Measurements from ENCODE around the gene PEMT. TPM values are rescaled to one million over a fixed set of nuclear protein-coding genes. Genes with fewer than 3 reads are reported as not detected.
"Not testable (repeated sequence)": the region's sequence is repeated elsewhere in the genome, so short reads cannot be mapped to it uniquely, and the experiment has no call there.

The PEMT gene
- polyA plus RNA-seq, 3 donors = 25.2 to 33.8 (median 28.0) TPM

DNA sequence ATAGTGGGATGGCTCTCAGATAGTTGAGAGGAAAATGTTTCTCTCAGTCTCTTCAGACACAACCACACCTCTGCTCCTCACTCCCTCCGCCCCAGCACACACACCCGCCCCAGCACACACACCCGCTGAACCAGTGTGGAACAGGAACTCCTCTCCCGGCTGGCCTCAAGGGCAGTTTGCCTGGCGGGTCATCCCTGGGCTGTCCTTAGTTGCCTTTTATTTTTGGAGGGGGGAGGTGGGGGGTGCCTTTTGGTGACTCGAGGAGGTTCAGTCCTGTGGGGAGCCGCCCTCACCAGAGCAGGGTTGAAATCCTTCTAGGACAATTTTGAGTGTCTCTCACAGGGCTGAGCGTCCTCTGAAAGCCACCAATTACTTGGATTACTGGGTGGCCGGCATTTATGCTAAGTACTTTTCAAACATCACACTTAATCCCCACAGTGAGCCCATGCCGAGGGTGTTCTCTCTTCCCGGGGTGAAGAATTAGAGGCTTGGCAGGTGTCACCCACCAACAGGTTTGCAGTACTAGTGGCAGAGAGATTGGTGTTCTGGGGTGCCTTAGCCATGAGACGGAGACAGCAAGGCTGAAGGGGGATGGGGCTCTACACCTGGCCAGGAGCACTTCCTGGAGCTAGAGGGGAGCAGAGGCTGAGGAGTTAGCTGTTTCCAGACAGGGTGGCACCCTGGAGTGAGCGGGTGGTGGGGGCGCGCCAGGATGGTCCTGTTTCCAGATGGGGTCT is 98.1 kb downstream of the PEMT start:
- no peak for DNase-seq (ENCODE audit: low read depth in 3 of 3, low spot score in 2 of 3)

DNA sequence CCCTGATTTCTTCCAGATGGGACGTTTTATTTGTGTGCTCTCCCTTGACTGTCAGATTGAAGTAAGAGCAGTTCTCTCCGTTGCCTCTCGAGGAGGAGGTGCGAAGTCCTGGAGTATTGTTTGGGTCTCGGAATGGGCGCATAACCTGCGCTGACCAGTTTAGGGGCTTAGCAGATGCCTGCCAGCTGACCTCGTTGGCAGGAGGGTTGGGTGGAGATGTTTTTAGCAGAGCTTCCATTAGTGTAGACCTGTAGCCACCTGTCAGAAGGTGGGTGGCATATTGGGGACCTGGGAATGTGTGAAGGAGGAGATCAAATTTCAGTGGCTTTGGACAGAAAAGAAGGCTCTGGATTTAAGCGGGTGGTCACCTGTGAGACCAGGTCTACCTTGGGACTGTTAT is 98.9 kb downstream of the PEMT start:
- no peak for DNase-seq (ENCODE audit: low read depth in 3 of 3, low spot score in 2 of 3)

DNA sequence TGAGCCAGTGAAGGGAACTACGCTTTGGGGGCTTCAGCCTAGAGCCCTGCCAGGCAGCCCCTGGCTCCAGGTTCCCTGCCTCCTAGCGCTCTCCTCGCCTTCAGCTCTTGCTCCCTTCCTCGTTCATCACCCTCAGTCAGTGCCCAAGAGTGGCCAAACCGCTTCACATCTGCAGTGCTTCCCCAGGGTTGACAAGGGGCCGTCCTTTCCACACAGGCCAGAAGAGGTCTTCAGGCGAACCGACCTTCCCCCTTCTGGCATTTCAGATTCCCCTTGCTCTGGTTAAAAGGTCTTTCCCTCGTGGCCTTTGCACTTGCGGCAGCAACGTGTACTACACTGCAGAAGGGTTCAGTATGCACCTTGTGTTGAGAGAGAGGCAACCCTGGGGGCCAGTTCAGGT is 99.4 kb downstream of the PEMT start:
- DNase-seq (ENCODE audit: low read depth in 3 of 3, low spot score in 2 of 3) = no peak

DNA sequence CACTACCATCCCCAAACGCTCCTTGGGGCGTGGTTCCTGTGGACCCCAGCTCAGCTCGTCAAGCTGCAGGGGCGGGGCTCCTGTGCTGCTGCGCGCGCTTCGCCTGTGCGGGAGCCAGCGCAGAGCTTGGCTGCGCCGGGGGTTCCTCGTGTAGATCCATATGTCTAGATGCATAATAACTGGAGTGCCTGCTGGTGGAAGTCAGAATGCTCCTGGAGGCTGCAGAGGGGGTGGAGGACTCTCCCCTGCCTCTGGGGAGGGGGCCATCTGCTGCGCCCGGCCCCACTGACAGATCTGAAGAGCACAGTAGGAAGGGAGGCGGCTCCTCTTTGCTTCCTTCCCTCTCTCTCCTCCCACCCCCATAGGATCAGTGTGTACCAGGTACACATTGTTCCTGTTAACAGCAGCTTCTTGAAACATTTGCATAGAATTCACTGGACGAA is 99.9 kb downstream of the PEMT start:
- no peak for DNase-seq (ENCODE audit: low read depth in 3 of 3, low spot score in 2 of 3)

DNA sequence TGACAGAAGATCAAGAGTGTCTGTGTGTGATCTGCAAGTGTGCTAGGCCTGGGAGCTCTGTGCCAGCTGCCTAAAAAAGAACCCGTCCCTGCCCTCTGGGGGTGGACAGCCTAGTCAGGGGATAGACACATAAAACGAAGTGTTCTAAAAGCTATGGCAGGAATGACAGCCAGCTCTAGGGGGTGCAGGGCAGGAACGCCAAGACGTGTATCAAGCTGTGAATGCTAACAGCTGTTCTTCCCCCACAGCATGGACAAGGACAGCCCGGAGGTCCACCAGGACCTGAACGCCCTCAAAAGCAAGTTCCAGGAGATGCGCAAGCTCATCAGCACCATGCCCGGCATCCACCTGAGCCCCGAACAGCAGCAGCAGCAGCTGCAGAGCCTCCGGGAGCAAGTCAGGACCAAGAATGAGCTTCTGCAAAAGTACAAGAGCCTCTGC is 100.5 kb downstream of the PEMT start:
- DNase-seq (ENCODE audit: low read depth in 3 of 3, low spot score in 2 of 3) = no peak

DNA sequence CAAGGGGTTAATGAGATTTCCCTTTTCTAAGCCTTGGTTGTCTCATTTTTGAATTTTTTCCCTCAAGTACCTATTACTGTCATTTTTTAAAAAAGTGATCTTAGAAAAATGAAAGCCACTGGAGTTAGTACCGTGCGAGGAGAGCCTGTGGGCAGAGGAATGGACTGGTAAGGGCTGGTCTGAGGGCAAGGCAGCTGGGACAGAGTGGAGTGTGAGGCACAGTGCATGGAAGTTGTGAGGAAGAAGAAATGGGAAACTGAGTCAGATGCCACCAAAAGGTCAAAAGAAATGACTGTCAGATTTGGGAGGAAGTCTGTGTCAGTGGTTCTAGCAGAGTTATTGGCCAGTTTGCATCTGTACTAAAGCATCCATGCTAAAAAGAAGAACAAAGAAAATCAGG is 103.5 kb downstream of the PEMT start:
- no peak for DNase-seq (ENCODE audit: low read depth in 3 of 3, low spot score in 2 of 3)

DNA sequence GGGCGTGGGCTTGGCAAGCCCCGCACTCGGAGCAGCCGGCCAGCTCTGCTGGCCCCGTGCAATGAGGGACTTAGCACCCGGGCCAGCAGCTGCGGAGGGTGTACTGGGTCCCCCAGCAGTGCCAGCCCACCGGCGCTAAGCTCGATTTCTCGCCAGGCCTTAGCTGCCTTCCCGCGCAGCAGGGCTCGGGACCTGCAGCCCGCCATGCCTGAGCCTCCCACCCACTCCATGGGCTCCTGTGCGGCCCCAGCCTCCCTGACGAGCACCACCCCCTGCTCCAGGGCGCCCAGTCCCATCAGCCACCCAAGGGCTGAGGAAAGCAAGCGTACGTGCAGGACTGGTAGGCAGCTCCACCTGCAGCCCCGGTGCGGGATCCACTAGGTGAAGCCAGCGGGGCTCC is 105.1 kb downstream of the PEMT start:
- not testable (repeated sequence) for DNase-seq (ENCODE audit: low read depth in 3 of 3, low spot score in 2 of 3)

DNA sequence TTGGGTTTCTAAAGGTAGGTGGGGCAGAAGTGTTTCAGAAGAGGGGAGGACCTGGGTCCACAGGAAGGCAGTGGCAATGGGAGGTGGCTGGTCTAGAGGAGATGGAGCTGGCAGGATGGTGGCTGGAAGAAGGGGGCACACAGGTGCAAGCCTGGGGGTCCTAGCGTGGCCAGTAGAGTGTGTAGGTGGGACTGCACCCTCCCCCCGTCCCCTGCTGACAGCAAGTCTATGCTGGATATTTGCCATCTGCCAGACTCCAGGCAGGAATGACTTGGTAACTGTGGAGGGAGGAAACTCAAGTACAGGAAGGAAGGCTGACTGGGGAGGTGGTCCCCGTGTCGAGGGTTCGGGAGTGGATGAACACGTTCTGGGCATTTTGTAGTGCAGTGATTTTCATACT is 106.1 kb downstream of the PEMT start:
- no peak for DNase-seq (ENCODE audit: low read depth in 3 of 3, low spot score in 2 of 3)

DNA sequence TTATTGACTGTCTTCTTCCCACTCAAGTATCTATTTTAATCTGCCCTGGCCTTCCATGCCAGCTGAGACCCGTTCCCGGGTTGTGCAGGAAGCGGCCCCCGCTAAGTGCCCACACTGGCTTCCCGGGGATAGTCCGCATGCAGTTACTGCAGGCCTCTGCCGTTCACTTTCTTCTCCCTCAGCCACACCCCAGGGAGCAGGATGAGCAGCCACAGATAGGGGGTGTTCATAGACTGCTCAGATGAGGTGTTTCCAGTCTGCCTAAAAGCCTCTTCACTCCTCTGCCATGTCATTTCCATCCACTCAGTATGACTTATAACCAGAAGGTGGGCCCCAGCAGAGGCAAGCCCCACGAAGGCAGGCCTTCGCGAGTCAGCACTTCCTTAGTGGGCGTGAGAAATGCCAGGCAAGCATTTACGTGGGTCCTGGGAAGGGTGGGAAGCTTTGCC is 107.0 kb downstream of the PEMT start:
- no peak for DNase-seq (ENCODE audit: low read depth in 3 of 3, low spot score in 2 of 3)

DNA sequence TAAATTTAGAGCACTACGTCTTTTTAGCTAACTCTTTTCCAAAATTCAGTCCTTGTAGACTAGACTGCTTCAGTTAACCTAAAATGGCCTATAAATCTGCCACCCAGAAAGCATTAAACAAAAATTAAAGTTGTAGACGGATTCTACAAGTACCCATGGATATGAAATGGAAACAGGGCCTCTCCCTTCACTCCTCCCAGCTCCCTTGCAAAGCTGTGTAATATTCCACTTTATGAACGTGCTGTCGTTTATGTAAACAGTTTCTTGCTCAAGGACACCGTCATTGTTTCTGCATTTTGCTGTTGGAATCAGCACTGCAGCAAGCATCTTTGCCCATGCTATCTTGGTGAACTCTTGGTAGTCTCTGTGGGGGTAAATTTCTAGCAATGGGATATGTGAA is 109.6 kb downstream of the PEMT start:
- no peak for DNase-seq (ENCODE audit: low read depth in 3 of 3, low spot score in 2 of 3)

DNA sequence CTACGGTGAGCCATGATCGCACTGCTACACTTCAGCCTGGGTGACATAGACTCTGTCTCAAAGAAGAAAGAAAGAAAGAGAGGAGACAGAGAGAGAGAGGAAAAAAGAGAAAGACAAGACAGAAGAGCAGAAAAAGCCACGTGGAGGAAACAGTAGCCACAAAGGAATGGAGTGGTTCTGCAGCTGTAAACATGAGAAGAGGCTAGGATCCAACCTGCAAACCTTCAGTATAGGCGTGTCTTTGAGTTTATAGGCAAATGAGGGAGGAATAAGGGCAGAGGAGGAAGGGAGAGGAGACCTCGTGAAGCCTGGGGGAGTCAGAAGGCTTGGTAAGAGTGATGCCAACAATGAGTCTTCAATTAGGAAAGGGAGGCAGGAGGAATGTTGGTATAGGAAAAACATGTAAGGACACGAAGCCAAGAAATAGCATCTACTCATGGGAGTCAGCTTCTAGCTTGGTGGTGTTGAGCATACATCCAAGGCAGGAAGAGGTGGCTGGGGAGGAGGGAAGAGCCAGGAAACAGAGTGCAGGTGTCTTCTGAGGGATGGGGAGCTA is 110.8 kb downstream of the PEMT start:
- DNase-seq (ENCODE audit: low read depth in 3 of 3, low spot score in 2 of 3) = no peak

DNA sequence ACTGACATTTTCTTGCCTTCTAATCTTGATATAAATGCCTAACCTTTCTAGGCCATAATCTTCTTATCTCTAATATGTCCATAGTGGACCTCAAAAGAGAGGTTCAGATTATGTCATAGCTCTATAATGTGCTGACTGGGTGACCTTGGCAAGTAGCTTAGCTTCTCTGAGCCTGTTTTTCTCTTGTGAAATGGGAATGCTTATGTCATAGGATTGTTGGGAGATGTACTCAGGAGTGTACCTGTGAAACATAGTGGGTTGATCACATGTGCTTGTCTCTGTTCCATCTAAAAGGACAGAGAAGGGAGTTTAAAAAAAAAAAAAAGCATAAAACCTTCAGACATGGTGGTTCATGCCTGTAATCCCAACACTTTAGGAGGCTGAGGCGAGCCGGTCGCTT is 112.3 kb downstream of the PEMT start:
- DNase-seq (ENCODE audit: low read depth in 3 of 3, low spot score in 2 of 3) = no peak

DNA sequence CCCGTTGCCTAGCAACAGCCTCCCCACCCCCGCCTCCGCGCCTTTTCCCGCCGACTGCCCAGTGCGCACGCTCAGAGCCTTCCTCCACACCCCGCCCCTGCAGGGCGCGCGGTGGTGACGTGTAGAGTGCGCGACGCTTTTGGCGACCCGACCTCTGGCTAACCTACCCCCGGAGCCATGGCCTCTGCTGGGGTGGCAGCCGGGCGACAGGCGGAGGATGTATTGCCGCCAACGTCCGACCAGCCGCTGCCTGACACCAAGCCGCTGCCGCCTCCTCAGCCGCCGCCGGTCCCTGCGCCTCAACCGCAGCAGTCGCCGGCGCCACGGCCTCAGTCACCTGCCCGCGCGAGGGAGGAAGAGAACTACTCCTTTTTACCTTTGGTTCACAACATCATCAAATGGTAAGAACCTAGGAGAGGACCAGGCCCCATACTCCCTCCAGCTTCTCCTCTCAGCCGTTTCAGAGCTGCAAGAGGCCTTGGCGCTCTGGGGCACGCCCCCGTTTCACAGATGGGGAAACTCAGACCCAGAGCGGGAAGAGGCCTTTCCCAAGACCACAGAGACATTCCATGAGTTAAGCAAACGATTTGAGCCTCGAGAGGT is 114.5 kb downstream of the PEMT start, which contains the start of gene MED9:
MED9 (plus strand) TSS at position 136 of the 603 bp plus-strand sequence; CDS start at position 178, 42 bp downstream.
- peak; percentile 82 to 89 (median 86) for DNase-seq (ENCODE audit: low read depth in 3 of 3, low spot score in 2 of 3)

DNA sequence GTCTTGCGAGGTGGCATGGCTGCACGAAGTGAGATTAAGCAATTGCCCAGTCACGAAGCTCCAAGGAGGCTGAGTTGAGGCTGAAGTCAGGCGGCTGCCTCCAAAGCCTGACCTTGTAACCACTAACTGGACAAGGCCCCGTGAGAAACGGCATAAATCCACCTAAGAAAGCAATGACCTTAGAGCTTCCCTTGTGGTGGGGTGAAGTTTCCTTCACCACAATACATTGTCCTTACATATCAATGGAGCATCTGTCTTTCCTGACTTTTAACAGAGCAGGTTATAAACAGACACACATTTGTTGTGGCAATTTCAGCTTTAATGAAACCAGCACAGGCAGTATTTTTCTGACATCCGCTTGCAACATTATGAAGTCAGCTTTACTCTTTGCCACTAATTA is 117.2 kb downstream of the PEMT start:
- no peak for DNase-seq (ENCODE audit: low read depth in 3 of 3, low spot score in 2 of 3)

DNA sequence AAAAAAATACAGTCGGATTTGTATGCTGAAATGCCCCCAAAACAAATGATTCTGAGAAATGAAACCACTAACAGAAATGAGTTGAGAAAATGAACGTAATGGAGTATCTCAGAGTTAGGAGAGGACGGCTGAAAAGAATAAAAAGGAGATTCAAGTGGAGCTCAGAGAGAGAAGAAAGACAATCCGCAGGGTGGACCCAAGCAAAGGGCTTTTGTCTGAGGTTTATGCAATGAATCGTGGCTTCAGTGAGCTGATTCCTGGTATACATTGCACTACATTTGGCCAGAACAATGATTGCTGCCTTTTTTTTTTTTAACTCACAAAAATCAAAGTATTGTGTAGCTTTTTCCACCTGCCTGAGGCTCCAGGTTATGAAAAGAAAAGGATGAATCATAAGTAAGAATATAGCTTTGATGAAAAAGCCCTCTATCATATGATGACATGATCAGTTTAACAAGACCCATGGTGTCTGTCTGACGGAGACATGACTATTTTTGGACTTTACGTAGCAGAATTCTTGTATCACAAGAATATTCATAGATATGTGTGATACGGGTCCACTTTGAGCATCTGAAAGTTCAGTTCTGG is 119.1 kb downstream of the PEMT start:
- no peak for DNase-seq (ENCODE audit: low read depth in 3 of 3, low spot score in 2 of 3)

DNA sequence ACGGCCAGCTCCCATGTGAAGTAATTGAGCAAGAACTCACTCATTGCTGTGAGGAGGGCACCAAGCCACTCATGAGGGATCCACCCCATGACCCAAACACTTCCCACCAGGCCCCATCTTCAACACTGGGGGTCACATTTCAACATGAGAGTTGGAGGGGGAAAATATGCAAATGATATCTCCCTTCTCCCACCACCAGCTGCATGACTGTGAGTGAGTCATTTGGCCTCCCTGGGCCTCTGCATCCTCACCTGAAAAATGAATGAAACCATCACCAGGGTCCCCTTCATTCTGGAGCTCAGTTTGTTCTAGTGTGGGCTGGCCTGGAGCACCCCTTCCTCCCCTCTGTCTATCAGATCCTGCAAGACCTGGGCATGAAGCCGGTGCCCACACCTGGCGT is 121.5 kb downstream of the PEMT start:
- DNase-seq (ENCODE audit: low read depth in 3 of 3, low spot score in 2 of 3) = no peak

DNA sequence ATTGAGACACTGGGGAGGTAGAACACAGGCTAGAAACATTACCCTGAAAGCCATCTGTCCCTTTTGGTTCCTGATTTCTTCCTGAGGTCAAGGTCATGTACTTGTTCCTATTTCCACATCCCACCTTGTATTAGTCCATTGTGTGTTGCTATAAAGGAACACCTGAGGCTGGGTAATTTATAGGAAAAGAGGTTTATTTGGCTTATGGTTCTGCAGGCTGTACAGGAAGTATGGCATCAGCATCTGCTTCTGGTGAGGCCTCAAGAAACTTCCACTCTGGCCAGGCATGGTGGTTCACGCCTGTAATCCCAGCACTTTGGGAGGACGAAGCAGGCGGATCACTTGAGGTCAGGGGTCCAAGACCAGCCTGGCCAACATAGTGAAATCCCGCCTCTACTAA is 122.2 kb downstream of the PEMT start:
- DNase-seq (ENCODE audit: low read depth in 3 of 3, low spot score in 2 of 3) = no peak

DNA sequence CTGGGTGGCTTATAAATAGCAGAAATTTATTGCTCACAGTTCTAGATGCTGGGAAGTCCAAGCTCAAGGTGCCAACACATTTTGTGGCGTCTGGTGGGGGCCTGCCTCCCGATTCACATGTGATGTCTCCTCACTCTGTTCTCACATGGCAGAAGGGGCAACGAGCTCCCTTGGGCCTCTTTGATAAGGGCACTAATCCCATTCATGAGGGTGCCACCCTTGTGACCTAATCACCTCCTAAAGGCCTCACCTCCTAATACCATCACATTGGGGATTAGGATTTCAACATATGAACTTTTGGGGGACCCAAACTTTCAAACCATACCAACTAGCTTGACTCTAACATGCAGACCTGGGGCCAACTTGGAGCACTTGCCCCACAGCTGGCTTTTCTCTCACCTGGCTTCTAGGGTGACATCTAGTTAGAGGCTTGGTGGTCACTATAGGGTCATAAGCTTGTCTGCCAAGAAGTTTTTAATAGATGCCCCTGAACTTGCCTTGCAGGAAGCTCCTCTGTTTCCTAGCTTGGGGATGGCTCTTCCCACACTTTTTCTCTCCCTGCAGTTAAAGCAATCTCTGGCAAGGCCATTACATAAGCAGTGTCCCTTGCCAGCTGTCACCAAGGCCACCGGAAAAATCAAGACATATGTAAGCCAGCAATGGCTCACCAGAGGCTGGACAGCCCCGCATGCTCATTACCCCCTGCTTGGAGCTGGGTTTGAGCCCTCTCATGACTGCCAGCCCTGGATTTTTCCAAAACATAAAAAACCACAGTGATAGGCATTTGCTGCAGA is 123.1 kb downstream of the PEMT start:
- DNase-seq (ENCODE audit: low read depth in 3 of 3, low spot score in 2 of 3) = no peak

DNA sequence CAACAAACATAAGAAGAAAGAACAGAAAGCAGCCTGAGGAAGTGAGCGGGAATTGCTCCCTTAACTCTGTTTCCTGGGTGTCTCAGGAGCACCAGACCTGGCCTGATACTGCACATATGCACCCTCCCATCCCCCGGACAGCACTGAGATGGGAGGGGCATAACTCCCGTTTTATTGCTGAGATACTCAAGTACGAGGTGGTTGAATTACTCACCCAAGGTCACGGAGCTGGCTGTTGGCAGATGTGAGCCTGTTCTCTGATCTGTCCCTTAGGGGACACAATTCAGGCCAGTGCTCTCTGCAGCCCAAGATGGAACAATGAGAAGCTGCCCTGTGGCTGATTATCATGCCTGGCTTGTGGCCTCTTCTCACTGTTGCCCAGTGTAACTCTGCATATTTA is 123.8 kb downstream of the PEMT start:
- no peak for DNase-seq (ENCODE audit: low read depth in 3 of 3, low spot score in 2 of 3)

DNA sequence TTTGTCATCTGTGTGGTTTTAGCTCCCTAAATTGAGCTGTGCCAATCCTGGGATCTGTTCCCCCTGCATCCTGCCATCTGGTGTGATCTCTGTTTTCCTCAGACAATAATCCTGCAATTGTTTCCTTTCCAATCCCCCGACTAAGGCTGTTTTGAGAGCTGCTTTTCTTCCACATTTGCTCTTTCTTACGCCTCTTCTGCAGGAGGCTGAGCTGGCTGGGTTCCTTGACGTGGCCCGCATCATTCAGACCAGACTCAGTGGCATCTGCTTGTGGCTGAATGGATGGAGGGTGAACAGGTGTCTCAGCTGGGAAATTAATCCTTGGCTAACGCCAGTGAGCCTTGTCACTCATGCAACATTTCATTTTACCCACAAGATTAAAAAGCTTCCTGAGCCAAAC is 124.5 kb downstream of the PEMT start:
- DNase-seq (ENCODE audit: low read depth in 3 of 3, low spot score in 2 of 3) = no peak

DNA sequence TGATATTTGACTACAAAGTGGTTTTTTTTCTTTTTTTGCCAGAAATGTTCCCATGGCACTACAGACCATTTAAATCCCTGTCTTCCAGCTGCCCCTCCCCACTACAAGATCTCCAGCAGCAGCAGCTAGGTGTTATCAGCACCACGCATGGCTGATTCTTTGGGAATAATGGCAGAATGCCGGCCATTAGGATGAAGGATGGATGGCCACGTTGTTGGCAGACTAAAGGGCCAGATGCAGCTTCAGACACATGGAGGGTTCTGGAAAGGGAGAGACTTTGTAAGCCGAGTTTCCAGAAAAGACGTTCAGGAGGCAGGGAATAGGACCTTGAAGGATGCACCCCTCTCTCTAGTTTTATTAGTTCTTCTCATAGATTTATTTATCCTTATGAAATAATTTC is 125.0 kb downstream of the PEMT start:
- no peak for DNase-seq (ENCODE audit: low read depth in 3 of 3, low spot score in 2 of 3)

Measured in right renal cortex interstitium (tissue), 3 donors.